A549 (cell line): Measurements from ENCODE around the gene ZSCAN1.

Experiments used
- CTCF ChIP-seq: fragments of >200 bp; sonication (Bioruptor Twin); formaldehyde crosslinking; IDR thresholded peaks from 3 replicates; pipeline ENCODE4 v1.5.1; 2016
- GATA3 ChIP-seq: IDR thresholded peaks from 2 replicates; pipeline ENCODE4 v1.6.1; 2012; ENCODE audit warnings: borderline replicate concordance
- JUNB ChIP-seq: fragments of >200 bp; sonication (Bioruptor Twin); formaldehyde crosslinking; IDR thresholded peaks from 2 replicates; pipeline ENCODE4 v1.6.1; 2016
- MYC ChIP-seq: IDR thresholded peaks from 2 replicates; pipeline ENCODE4 v1.6.1; 2012; ENCODE audit warnings: mild to moderate bottlenecking, inconsistent platforms, low read length, improper control_type of control experiment, borderline replicate concordance
- PHF8 ChIP-seq: fragments of 200-600 bp; sonication (generic); IDR thresholded peaks from 2 replicates; pipeline ENCODE4 v1.6.1; 2016; ENCODE audit warnings: low read depth, mild to moderate bottlenecking, antibody characterized with exemption, moderate library complexity, borderline replicate concordance

GRCh38 chr19:58091251-58091995 lies 57.6 kb downstream of the ZSCAN1 start:
- TF ChIP-seq CTCF: no peak
- no peak for TF ChIP-seq JUNB
- no peak for TF ChIP-seq MYC
- no peak for TF ChIP-seq PHF8
- TF ChIP-seq GATA3: no peak
